ENCODE data around the gene SCN1A.

Gene SCN1A

DNA sequence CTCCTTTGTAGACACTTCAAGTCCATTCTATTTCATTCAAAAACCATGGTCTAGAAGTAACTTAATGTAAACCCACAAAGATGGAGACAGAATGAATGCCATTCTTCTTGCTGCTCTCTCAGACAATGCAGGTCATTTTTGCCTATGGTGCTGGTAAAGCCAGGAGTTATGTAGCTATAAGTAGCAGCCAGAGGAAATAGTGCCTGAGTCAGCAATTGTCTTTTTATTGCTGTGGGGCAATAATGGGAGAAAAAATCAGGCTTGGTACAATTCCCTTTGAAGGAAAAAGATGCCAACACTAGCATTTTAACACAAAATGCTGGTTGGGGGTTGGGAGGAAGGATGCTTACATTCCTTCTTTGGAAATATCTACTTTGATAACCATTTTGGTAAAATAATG, 43.5 kb downstream of the SCN1A start:
- Histone ChIP-seq H3F3A (ENCODE audit: low read depth) (no peaks in the 10 kb centered on the region; the same call in 1 of the 2 replicates), H3K4me2 (ENCODE audit: low read depth, low read length, poor library complexity, severe bottlenecking) (no peak overlapping the region), H3K79me2 (ENCODE audit: insufficient read depth, low read length) (no peaks in the 10 kb centered on the region), H2AFZ (ENCODE audit: low read length) (no peak overlapping the region), H3K9me2 (replicated peaks; ENCODE audit: low read depth, low read length) (no peaks in the 10 kb centered on the region), H3K27me3 (ENCODE audit: insufficient read depth, low read length, poor library complexity, severe bottlenecking) (no peaks in the 10 kb centered on the region), H4K20me1 (ENCODE audit: insufficient read depth, low read length, poor library complexity, severe bottlenecking) (no peaks in the 10 kb centered on the region), H3K9ac (ENCODE audit: low read depth, low read length, poor library complexity, severe bottlenecking) (no peak overlapping the region), H3K9me3 (ENCODE audit: insufficient read depth, low read depth, low read length) (no peaks in the 10 kb centered on the region), H3K4me3 (ENCODE audit: low read length, poor library complexity, severe bottlenecking) (no peak overlapping the region), H3K4me1 (ENCODE audit: insufficient read depth, low read length, poor library complexity, severe bottlenecking) (peaks cover 29% of the 10 kb centered on the region), H3K36me3 (ENCODE audit: insufficient read depth, low read length) (no peaks in the 10 kb centered on the region)
- TF ChIP-seq, protein P1, sequence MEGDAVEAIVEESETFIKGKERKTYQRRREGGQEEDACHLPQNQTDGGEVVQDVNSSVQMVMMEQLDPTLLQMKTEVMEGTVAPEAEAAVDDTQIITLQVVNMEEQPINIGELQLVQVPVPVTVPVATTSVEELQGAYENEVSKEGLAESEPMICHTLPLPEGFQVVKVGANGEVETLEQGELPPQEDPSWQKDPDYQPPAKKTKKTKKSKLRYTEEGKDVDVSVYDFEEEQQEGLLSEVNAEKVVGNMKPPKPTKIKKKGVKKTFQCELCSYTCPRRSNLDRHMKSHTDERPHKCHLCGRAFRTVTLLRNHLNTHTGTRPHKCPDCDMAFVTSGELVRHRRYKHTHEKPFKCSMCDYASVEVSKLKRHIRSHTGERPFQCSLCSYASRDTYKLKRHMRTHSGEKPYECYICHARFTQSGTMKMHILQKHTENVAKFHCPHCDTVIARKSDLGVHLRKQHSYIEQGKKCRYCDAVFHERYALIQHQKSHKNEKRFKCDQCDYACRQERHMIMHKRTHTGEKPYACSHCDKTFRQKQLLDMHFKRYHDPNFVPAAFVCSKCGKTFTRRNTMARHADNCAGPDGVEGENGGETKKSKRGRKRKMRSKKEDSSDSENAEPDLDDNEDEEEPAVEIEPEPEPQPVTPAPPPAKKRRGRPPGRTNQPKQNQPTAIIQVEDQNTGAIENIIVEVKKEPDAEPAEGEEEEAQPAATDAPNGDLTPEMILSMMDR (conservative IDR thresholded peaks at IDR 0.05; ENCODE audit: low read length): no peak
- no peak for TF ChIP-seq EZH2phosphoT487 (IDR thresholded peaks at IDR 0.05; ENCODE audit: borderline replicate concordance)

DNA sequence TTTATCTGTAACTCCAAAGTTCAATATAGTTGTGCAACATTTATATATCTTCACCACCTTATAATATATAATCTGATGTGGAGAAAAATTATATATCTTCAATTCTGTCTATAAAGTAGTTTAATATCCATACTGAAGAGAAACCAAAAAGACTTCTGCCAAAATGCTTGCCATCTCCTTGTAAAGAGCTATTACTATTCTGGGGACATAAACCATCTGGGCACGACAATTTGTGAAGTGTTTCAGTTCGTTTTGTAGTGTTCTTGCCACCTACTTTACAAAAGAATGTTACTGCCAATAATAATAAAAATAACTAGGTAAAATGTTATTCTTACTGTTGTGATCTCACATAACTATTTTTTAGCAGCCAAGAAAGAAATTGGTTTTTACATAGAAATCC, 45.1 kb downstream of the SCN1A start:
- Histone ChIP-seq H3K9ac (ENCODE audit: low read depth, low read length, poor library complexity, severe bottlenecking) (no peak overlapping the region), H3K9me3 (ENCODE audit: insufficient read depth, low read depth, low read length) (no peaks in the 10 kb centered on the region), H3K9me2 (replicated peaks; ENCODE audit: low read depth, low read length) (no peaks in the 10 kb centered on the region), H3K4me2 (ENCODE audit: low read depth, low read length, poor library complexity, severe bottlenecking) (no peak overlapping the region), H3K36me3 (ENCODE audit: insufficient read depth, low read length) (no peaks in the 10 kb centered on the region), H3K4me1 (ENCODE audit: insufficient read depth, low read length, poor library complexity, severe bottlenecking) (peaks cover 29% of the 10 kb centered on the region), H2AFZ (ENCODE audit: low read length) (no peak overlapping the region), H3K79me2 (ENCODE audit: insufficient read depth, low read length) (no peaks in the 10 kb centered on the region), H4K20me1 (ENCODE audit: insufficient read depth, low read length, poor library complexity, severe bottlenecking) (no peaks in the 10 kb centered on the region), H3K4me3 (ENCODE audit: low read length, poor library complexity, severe bottlenecking) (no peak overlapping the region), H3F3A (ENCODE audit: low read depth) (no peaks in the 10 kb centered on the region; the same call in 1 of the 2 replicates), H3K27me3 (ENCODE audit: insufficient read depth, low read length, poor library complexity, severe bottlenecking) (no peaks in the 10 kb centered on the region)
- TF ChIP-seq, protein P1 (conservative IDR thresholded peaks at IDR 0.05; ENCODE audit: low read length): no peak
- TF ChIP-seq EZH2phosphoT487 (IDR thresholded peaks at IDR 0.05; ENCODE audit: borderline replicate concordance): no peak

- H3K9ac ChIP-seq (ENCODE audit: low read depth, low read length, poor library complexity, severe bottlenecking): peak overlapping the region; percentile 38
- H3F3A ChIP-seq (ENCODE audit: low read depth): no peaks in the 10 kb centered on the region; the same call in 1 of the 2 replicates
- H4K20me1 ChIP-seq (ENCODE audit: insufficient read depth, low read length, poor library complexity, severe bottlenecking): no peaks in the 10 kb centered on the region
- H3K27me3 ChIP-seq (ENCODE audit: insufficient read depth, low read length, poor library complexity, severe bottlenecking): no peaks in the 10 kb centered on the region
- H3K9me3 ChIP-seq (ENCODE audit: insufficient read depth, low read depth, low read length): no peaks in the 10 kb centered on the region
- H3K4me1 ChIP-seq (ENCODE audit: insufficient read depth, low read length, poor library complexity, severe bottlenecking): peaks cover 29% of the 10 kb centered on the region
- no peaks in the 10 kb centered on the region for H3K9me2 ChIP-seq (replicated peaks; ENCODE audit: low read depth, low read length)
- peak overlapping the region; percentile 70 for H3K4me2 ChIP-seq (ENCODE audit: low read depth, low read length, poor library complexity, severe bottlenecking)
- peak overlapping the region; percentile 49 for H3K4me3 ChIP-seq (ENCODE audit: low read length, poor library complexity, severe bottlenecking)
- no peaks in the 10 kb centered on the region for H3K36me3 ChIP-seq (ENCODE audit: insufficient read depth, low read length)
- no peak overlapping the region for H2AFZ ChIP-seq (ENCODE audit: low read length)
- no peaks in the 10 kb centered on the region for H3K79me2 ChIP-seq (ENCODE audit: insufficient read depth, low read length)
- TF ChIP-seq, protein P1 (conservative IDR thresholded peaks at IDR 0.05; ENCODE audit: low read length): no peak
- TF ChIP-seq EZH2phosphoT487 (IDR thresholded peaks at IDR 0.05; ENCODE audit: borderline replicate concordance): no peak
Measured at GRCh38 chr2:166081852-166082251, 46.0 kb downstream of the SCN1A start.

All from Loucy (cell line).